ENCODE measurements around the gene ZNF646. TPM values are rescaled to one million over a fixed set of nuclear protein-coding genes. Genes with fewer than 3 reads are reported as not detected.

The ZNF646 gene
- total RNA-seq, 2 donors from 2014 or later: 17.0 to 21.7 TPM

GRCh38 chr16:31050280-31051030 lies 23.8 kb upstream of the ZNF646 start:
- Mint-ChIP-seq H3K27ac (no peak overlapping the region), H3K4me3 (no peak overlapping the region)
- no peak for ATAC-seq

GRCh38 chr16:31052114-31052513 lies 22.1 kb upstream of the ZNF646 start:
- Mint-ChIP-seq H3K4me3 (no peak overlapping the region), H3K36me3 (ENCODE audit: low read depth) (peaks cover 2% of the 10 kb centered on the region), H3K4me1 (peaks cover 5% of the 10 kb centered on the region), H3K27ac (peak overlapping the region; percentile 43), H3K27me3 (peaks cover 5% of the 10 kb centered on the region)
- ATAC-seq: peak; percentile 28
- no peaks in the 10 kb centered on the region for H3K9me3 ChIP-seq (ENCODE audit: control insufficient read depth, low read length, poor library complexity, severe bottlenecking)
- no peak for DNase-seq

More at GRCh38 chr16:31050280-31051030, 23.8 kb upstream of the ZNF646 start:
- DNase-seq: no peak
- H3K4me1 Mint-ChIP-seq: peaks cover 8% of the 10 kb centered on the region
- peaks cover 2% of the 10 kb centered on the region for H3K36me3 Mint-ChIP-seq (ENCODE audit: low read depth)
- H3K27me3 Mint-ChIP-seq: peaks cover 5% of the 10 kb centered on the region
- H3K9me3 ChIP-seq (ENCODE audit: control insufficient read depth, low read length, poor library complexity, severe bottlenecking): no peaks in the 10 kb centered on the region

DNA sequence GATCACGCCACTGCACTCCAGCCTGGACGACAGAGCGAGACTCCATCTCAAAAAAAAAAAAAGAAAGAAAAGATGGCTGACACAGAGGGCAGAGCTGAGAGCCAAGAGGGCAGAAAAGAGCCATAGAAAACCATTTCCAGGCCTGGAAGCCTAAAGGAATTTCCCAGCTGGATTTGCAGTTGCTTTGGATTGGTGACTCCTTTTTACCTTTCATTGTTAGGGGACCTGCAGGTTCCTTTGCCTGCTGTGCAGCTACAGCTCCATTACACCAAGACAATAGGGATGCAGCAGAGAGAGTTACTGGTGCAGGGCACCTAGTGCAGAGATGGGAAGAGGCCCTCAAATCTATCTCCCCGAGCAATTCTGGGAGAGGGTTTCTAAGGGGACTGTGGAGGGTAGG lies 18.6 kb upstream of the ZNF646 start:
- Mint-ChIP-seq H3K36me3 (ENCODE audit: low read depth) (no peaks in the 10 kb centered on the region), H3K27me3 (peaks cover 5% of the 10 kb centered on the region), H3K27ac (no peak overlapping the region), H3K4me1 (peaks cover 2% of the 10 kb centered on the region), H3K4me3 (no peak overlapping the region)
- DNase-seq: no peak
- no peaks in the 10 kb centered on the region for H3K9me3 ChIP-seq (ENCODE audit: control insufficient read depth, low read length, poor library complexity, severe bottlenecking)
- ATAC-seq: no peak

DNA sequence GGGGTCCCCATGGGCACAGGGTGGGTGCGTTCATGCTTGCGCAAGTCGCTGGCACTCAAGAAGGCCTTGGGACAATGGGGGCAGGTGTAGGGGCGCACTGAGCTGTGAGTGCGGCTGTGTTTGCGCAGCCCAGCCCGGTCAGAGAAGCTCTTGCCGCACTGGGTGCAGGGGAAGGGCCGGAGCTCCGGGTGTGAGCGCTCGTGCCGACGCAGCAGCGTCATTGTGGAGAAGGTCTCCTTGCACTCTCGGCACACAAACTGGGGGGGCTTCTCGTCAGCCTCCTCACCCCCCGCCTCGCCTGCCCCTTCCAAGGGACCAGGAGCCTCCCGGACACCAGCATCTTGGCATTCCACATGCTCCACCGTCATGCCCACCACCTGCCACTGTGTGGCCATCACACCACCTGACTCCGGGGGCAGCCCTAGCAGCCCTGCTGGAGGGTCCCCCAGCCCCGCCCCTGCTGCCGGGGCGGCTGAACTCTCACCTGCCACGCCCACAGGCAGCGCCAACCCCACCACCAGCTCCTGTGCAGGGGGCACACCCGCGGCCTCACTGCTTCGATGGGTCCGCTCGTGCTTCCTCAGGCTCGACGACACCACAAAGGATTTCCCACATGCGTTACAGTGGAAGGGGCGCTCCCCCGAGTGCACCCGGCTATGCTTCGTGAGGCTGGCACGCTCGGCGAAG lies 13.0 kb upstream of the ZNF646 start:
- H3K4me1 Mint-ChIP-seq: peaks cover 26% of the 10 kb centered on the region
- H3K4me3 Mint-ChIP-seq: no peak overlapping the region
- DNase-seq (no peak), ATAC-seq (no peak)
- H3K27me3 Mint-ChIP-seq: no peaks in the 10 kb centered on the region
- no peaks in the 10 kb centered on the region for H3K36me3 Mint-ChIP-seq (ENCODE audit: low read depth)
- H3K27ac Mint-ChIP-seq: no peak overlapping the region
- no peaks in the 10 kb centered on the region for H3K9me3 ChIP-seq (ENCODE audit: control insufficient read depth, low read length, poor library complexity, severe bottlenecking)

DNA sequence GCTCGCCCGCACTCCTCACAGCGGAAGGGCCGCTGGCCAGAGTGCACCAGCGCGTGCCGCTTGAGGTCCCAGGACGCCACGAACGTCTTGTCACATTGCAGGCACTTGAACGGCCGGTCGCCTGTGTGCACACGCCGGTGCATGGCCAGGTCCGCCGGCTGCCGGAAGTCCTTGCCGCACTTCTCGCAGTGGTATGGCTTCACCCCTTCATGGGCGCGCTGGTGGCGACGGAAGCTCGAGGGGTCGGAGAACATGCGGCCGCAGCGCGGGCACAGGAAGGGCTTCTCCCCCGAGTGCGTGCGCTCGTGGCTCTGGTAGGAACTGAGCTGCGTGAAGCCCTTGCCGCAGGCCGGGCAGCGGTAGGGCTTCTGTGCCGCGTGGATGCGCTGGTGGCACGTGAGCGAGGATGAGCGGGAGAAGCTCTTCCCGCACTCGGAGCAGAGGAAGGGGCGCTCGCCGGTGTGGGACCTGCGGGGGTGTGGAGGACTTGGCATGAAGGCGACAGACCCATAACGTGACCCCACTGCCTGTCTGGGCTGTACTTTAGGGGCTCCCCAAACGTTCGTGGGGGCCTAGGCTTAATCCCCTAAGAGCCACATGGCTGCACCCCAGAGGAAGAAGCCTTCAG lies 12.3 kb upstream of the ZNF646 start:
- no peak overlapping the region for H3K27ac Mint-ChIP-seq
- no peak overlapping the region for H3K4me3 Mint-ChIP-seq
- no peaks in the 10 kb centered on the region for H3K9me3 ChIP-seq (ENCODE audit: control insufficient read depth, low read length, poor library complexity, severe bottlenecking)
- H3K27me3 Mint-ChIP-seq: no peaks in the 10 kb centered on the region
- peaks cover 29% of the 10 kb centered on the region for H3K4me1 Mint-ChIP-seq
- no peaks in the 10 kb centered on the region for H3K36me3 Mint-ChIP-seq (ENCODE audit: low read depth)
- ATAC-seq (no peak), DNase-seq (no peak)

- Mint-ChIP-seq H3K27ac (peak overlapping the region; percentile 61), H3K36me3 (ENCODE audit: low read depth) (no peaks in the 10 kb centered on the region), H3K27me3 (no peaks in the 10 kb centered on the region), H3K4me1 (peaks cover 32% of the 10 kb centered on the region), H3K4me3 (peak overlapping the region; percentile 39)
- DNase-seq: no peak
- ATAC-seq: no peak
- no peaks in the 10 kb centered on the region for H3K9me3 ChIP-seq (ENCODE audit: control insufficient read depth, low read length, poor library complexity, severe bottlenecking)
These were observed 10.8 kb upstream of the ZNF646 start for GRCh38 chr16:31063495-31063842.

- Mint-ChIP-seq H3K4me3 (peak overlapping the region; percentile 82), H3K27ac (peak overlapping the region; percentile 61), H3K4me1 (peaks cover 33% of the 10 kb centered on the region), H3K27me3 (no peaks in the 10 kb centered on the region), H3K36me3 (ENCODE audit: low read depth) (no peaks in the 10 kb centered on the region)
- peak; percentile 54 for ATAC-seq
- DNase-seq: no peak
- no peaks in the 10 kb centered on the region for H3K9me3 ChIP-seq (ENCODE audit: control insufficient read depth, low read length, poor library complexity, severe bottlenecking)
These were observed 10.2 kb upstream of the ZNF646 start for GRCh38 chr16:31063843-31064611.

DNA sequence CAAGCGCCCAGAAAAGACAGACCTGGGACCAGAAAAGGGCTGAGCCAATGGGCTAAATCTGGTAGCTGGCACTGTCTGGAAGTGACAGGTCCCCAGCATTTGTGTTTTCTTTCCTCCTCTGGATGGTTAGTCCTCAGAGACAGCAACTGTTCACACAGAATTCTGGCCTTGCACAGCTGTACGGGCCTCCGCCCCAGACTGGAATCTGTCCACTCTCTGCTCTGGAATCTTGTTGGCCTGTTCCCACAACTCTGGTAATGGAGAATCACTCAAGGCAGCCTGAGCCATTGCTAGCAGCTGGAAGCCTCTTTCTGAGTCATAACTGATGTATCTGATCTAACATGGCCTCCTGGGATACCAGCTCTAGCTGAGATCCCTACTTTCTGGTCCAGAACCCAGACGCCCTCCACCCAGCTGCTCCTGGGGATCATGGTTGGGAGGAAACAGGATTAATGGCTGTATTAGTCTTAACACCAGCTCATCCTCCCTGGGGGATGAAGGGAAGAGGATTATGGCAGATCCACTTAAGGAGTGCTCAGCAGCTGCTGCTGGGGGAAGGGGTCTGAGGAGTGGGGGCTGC lies 9.2 kb upstream of the ZNF646 start:
- peaks cover 38% of the 10 kb centered on the region for H3K4me1 Mint-ChIP-seq
- H3K9me3 ChIP-seq (ENCODE audit: control insufficient read depth, low read length, poor library complexity, severe bottlenecking): no peaks in the 10 kb centered on the region
- H3K27ac Mint-ChIP-seq: peak overlapping the region; percentile 29
- no peaks in the 10 kb centered on the region for H3K27me3 Mint-ChIP-seq
- no peak for DNase-seq
- no peaks in the 10 kb centered on the region for H3K36me3 Mint-ChIP-seq (ENCODE audit: low read depth)
- peak overlapping the region; percentile 82 for H3K4me3 Mint-ChIP-seq
- no peak for ATAC-seq

GRCh38 chr16:31067342-31067741 lies 6.9 kb upstream of the ZNF646 start:
- Mint-ChIP-seq H3K27me3 (no peaks in the 10 kb centered on the region), H3K36me3 (ENCODE audit: low read depth) (no peaks in the 10 kb centered on the region), H3K4me1 (peaks cover 45% of the 10 kb centered on the region), H3K27ac (no peak overlapping the region), H3K4me3 (no peak overlapping the region)
- ATAC-seq (no peak), DNase-seq (no peak)
- no peaks in the 10 kb centered on the region for H3K9me3 ChIP-seq (ENCODE audit: control insufficient read depth, low read length, poor library complexity, severe bottlenecking)

GRCh38 chr16:31071861-31072260 lies 2.4 kb upstream of the ZNF646 start:
- DNase-seq (no peak), ATAC-seq (no peak)
- Mint-ChIP-seq H3K36me3 (ENCODE audit: low read depth) (peaks cover 4% of the 10 kb centered on the region), H3K4me3 (peak overlapping the region; percentile 99), H3K4me1 (peaks cover 31% of the 10 kb centered on the region), H3K27me3 (no peaks in the 10 kb centered on the region), H3K27ac (peak overlapping the region; percentile 95)
- H3K9me3 ChIP-seq (ENCODE audit: control insufficient read depth, low read length, poor library complexity, severe bottlenecking): no peaks in the 10 kb centered on the region

GRCh38 chr16:31072540-31073141 lies 1.6 kb upstream of the ZNF646 start:
- no peaks in the 10 kb centered on the region for H3K27me3 Mint-ChIP-seq
- peaks cover 31% of the 10 kb centered on the region for H3K4me1 Mint-ChIP-seq
- H3K9me3 ChIP-seq (ENCODE audit: control insufficient read depth, low read length, poor library complexity, severe bottlenecking): no peaks in the 10 kb centered on the region
- H3K27ac Mint-ChIP-seq: peak overlapping the region; percentile 95
- peaks cover 4% of the 10 kb centered on the region for H3K36me3 Mint-ChIP-seq (ENCODE audit: low read depth)
- ATAC-seq: no peak
- no peak for DNase-seq
- H3K4me3 Mint-ChIP-seq: peak overlapping the region; percentile 99

- peak overlapping the region; percentile 99 for H3K4me3 Mint-ChIP-seq
- peaks cover 32% of the 10 kb centered on the region for H3K4me1 Mint-ChIP-seq
- no peaks in the 10 kb centered on the region for H3K27me3 Mint-ChIP-seq
- ATAC-seq (peak; percentile 63), DNase-seq (peak; percentile 71 to 84 (median 79))
- H3K9me3 ChIP-seq (ENCODE audit: control insufficient read depth, low read length, poor library complexity, severe bottlenecking): no peaks in the 10 kb centered on the region
- peaks cover 4% of the 10 kb centered on the region for H3K36me3 Mint-ChIP-seq (ENCODE audit: low read depth)
- peak overlapping the region; percentile 100 for H3K27ac Mint-ChIP-seq
These were observed 866 bp upstream of the ZNF646 start for GRCh38 chr16:31073142-31073969.

All from T-helper 17 cell (primary cell).